Osteocyte (in vitro differentiated cells): ENCODE measurements around the gene ARHGAP5. TPM values are rescaled to one million over a fixed set of nuclear protein-coding genes. Genes with fewer than 3 reads are reported as not detected.

ENCODE experiments used
- DNase-seq: peaks from one replicate; pipeline ENCODE4 v3.0.0; 2021; ENCODE audit warnings: mixed read lengths; ENCODE audit not compliant: unreplicated experiment; ENCODE audit errors: extremely low spot score
- H3K27ac Mint-ChIP-seq: one replicate; pipeline ENCODE4 v1.8.0; 2021; ENCODE audit warnings: mild to moderate bottlenecking, mixed read lengths; ENCODE audit not compliant: unreplicated experiment
- H3K27me3 Mint-ChIP-seq: one replicate; pipeline ENCODE4 v1.8.0; 2021; ENCODE audit warnings: mixed read lengths; ENCODE audit not compliant: unreplicated experiment
- H3K36me3 Mint-ChIP-seq: one replicate; pipeline ENCODE4 v1.8.0; 2021; ENCODE audit warnings: mixed read lengths; ENCODE audit not compliant: unreplicated experiment
- H3K4me1 Mint-ChIP-seq: one replicate; pipeline ENCODE4 v1.8.0; 2021; ENCODE audit warnings: mixed read lengths; ENCODE audit not compliant: unreplicated experiment
- H3K4me3 Mint-ChIP-seq: one replicate; pipeline ENCODE4 v1.8.0; 2021; ENCODE audit warnings: mild to moderate bottlenecking, moderate library complexity, mixed read lengths; ENCODE audit not compliant: unreplicated experiment
- H3K9me3 Mint-ChIP-seq: one replicate; pipeline ENCODE4 v1.8.0; 2021; ENCODE audit warnings: mixed read lengths; ENCODE audit not compliant: unreplicated experiment
- CTCF ChIP-seq: fragments of 200-600 bp; sonication (generic); IDR thresholded peaks from 2 replicates; pipeline ENCODE4 v1.5.0; 2021; ENCODE audit warnings: antibody characterized with exemption, mild to moderate bottlenecking, moderate library complexity
- total RNA-seq: library from RNA; stranded (reverse); gene quantifications from 2 replicates; pipeline ENCODE4 v1.2.1, GENCODE V29; 2021

Gene ARHGAP5
- total RNA-seq, 1 donor from 2014 or later = 87.1 TPM

DNA sequence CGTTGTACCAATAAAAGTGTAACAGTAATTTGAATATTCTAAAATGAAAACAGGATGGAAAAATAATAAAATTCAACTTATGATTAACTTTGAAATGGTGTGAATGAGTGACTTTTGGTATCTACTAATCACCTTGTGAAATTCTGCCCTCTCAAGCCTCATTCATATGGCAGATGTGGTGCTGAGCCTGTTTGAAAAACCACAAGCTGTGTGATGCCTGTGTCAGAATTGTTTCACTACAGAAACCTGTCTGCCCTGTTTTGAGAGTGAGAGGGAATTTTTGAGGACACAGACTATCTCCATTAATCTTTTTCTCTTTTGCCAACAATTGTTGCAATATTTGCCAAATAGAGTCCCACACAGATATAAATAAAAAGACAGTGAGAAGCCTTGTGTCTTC, 120.8 kb downstream of the ARHGAP5 start:
- no peaks in the 10 kb centered on the region for H3K36me3 Mint-ChIP-seq
- TF ChIP-seq CTCF = no peak
- no peak for DNase-seq
- no peak overlapping the region for H3K4me3 Mint-ChIP-seq
- H3K27me3 Mint-ChIP-seq = peaks cover 18% of the 10 kb centered on the region
- no peaks in the 10 kb centered on the region for H3K9me3 Mint-ChIP-seq
- H3K4me1 Mint-ChIP-seq = peaks cover 20% of the 10 kb centered on the region
- H3K27ac Mint-ChIP-seq = no peak overlapping the region

DNA sequence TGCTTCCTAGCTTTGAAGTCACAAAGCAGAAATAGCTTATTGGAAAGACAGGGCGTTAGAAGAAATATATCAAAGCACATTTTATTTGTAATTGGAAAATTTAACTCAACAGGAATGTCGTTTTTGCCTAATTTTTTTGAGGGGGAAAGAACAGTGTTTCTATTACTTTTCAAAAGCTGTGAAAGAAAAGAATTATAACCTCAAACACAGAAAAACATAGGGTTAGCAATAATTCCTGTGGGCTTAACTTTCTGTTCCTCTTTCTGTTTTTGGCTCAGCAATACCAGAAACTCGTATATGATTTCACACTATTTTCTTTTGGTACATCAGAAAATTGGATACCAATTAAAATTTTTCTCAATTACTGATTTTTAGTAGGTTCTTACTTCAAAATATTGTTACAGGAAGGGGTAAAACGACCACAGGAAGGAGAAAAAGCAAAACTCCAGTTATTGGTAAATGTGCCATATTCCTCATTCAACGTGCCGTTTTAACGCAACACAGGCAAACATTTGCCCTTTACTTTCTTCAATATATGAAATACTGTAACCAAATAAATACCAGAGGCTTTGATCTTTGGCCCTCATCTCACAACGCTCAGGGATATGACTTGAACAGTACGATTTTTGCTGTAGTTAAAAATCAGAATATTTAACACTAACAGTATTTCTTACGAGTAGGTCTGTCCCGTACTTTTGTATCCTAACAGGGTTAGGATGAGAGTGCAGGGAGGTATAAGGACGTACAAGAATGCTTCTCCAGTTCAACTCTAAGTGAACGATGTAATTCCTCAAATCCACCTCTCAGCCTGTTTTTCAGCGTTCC, 123.5 kb downstream of the ARHGAP5 start:
- no peak for TF ChIP-seq CTCF
- Mint-ChIP-seq H3K36me3 (no peaks in the 10 kb centered on the region), H3K9me3 (no peaks in the 10 kb centered on the region), H3K4me3 (peak overlapping the region; percentile 88), H3K27me3 (peaks cover 15% of the 10 kb centered on the region), H3K4me1 (peaks cover 27% of the 10 kb centered on the region), H3K27ac (peak overlapping the region; percentile 99)
- DNase-seq = no peak

DNA sequence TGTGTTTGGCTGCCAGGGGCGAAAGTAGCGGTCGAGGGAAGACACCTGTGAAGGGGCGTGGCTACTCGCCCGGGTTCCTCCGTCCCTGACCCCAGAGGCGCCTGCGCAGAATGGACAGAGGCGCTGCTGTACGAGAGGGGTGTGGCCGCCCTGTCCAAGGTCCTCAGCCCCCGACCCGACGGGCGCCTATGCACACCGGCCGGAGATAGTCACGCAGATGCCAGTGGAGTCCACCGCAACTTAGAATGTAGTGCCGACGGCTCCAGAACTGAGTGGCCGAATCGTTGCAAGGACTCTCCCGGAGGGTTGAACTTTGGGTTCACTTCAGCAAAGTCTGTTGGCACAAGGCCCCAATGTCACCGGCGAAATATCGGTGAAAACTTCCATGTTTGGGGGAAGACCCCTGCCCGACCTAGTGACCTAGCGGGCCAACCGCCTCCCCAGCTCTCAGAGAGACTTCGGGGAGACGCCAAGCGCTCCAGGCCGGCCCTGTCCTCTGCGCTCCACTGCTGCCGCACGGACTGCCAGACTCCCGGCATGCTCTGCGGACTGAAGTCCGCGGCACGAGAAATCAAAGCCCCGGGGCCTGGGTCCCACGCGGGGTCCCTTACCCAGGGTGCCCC, 124.2 kb downstream of the ARHGAP5 start:
- no peaks in the 10 kb centered on the region for H3K36me3 Mint-ChIP-seq
- peak overlapping the region; percentile 99 for H3K27ac Mint-ChIP-seq
- no peaks in the 10 kb centered on the region for H3K9me3 Mint-ChIP-seq
- H3K4me1 Mint-ChIP-seq = peaks cover 27% of the 10 kb centered on the region
- peak overlapping the region; percentile 88 for H3K4me3 Mint-ChIP-seq
- peak; percentile 91 for DNase-seq
- H3K27me3 Mint-ChIP-seq = peaks cover 16% of the 10 kb centered on the region
- TF ChIP-seq CTCF = no peak

DNA sequence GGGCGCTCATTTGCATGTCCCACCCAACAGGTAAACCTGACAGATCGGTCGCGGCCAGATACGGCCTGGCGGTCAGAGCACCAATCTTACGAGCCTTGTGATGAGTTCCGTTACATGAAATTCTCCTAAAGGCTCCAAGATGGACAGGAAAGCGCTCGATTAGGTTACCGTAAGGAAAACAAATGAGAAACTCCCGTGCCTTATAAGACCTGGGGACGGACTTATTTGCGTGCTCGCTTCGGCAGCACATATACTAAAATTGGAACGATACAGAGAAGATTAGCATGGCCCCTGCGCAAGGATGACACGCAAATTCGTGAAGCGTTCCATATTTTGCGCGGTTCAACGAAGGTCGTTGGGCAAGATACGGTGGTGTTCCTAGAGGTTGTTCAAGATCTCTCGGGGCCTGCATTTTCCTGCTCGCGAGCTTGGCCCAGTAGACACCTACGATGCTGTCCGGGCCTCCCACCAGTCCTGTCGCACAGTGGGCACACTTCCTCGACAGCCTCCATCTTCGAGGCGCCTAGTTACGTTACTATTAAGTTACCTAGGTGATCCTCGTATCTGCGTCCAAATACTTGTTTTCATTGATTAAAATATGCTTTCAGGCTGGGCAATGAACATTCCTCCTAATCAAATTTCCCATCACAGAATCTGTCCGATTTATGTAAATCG, 124.8 kb downstream of the ARHGAP5 start, which contains the start of gene RNU6-7:
TSS of gene RNU6-7 (plus strand) at position 230 of the 675 bp plus-strand sequence.
- peak within 1 kb of the TSS; percentile 99 for H3K27ac Mint-ChIP-seq
- DNase-seq = no peak
- no peak for TF ChIP-seq CTCF
- no peaks in the 10 kb centered on the region for H3K36me3 Mint-ChIP-seq
- H3K4me1 Mint-ChIP-seq = peaks cover 27% of the 10 kb centered on the region
- H3K9me3 Mint-ChIP-seq = no peaks in the 10 kb centered on the region
- H3K27me3 Mint-ChIP-seq = peaks cover 19% of the 10 kb centered on the region
- peak within 1 kb of the TSS; percentile 88 for H3K4me3 Mint-ChIP-seq
